Peyer's patch (tissue), 4 donors: ENCODE measurements around the gene UBE2E2.

Source experiments
- CTCF ChIP-seq, 6 experiments: fragments of 450-650 bp in 4 of 6; fragments of 200-600 bp in 2 of 6; sonication (generic) in 1 of 6; IDR thresholded peaks; one replicate each; pipeline ENCODE4 v1.5.1; 2017 to 2019; ENCODE audit warnings: antibody characterized with exemption in 6 of 6, mild to moderate bottlenecking in 3 of 6, moderate library complexity in 1 of 6
- POLR2A ChIP-seq, 2 donors: fragments of 450-650 bp; IDR thresholded peaks; one replicate each; pipeline ENCODE4 v1.5.1; 2017; ENCODE audit warnings: antibody characterized with exemption in 2 of 2, mild to moderate bottlenecking in 2 of 2, moderate library complexity in 2 of 2

DNA sequence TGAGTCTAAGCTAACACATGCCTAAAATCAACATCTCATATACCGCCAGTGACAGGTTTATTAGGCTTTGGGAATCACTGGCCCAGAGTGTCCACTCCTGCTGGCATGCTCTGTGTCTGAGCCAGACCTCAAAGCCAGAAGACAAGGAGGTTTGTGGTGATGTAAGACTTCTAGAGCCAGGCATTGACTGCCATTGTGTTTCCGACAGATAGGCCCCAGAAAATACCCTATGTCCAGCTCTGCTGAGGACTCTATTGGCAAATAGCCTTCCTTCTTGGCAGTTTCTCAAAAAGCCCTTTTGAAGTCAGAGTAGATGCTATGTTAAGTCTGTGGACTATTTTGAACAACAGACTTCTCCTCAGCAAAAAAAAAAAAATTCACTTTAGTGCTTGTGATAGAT is 420.7 kb downstream of the UBE2E2 start:
- TF ChIP-seq CTCF (IDR thresholded peaks at IDR 0.05) (no peak), POLR2A (IDR thresholded peaks at IDR 0.05) (no peak)
